GM23338 (cell line): ENCODE results near the gene GAGE13. TPM values are rescaled to one million over a fixed set of nuclear protein-coding genes. Genes with fewer than 3 reads are reported as not detected.
"Not testable (repeated sequence)": the region's sequence is repeated elsewhere in the genome, so short reads cannot be mapped to it uniquely, and the experiment has no call there.

Experiments used
- ATAC-seq: fragments of 200-7000 bp; cut with Tn5 transposase; 3 replicates; pipeline ENCODE4 v1.9.1; 2020
- DNase-seq: peaks from one replicate; pipeline ENCODE4 v3.0.0-alpha.2; 2015; ENCODE audit warnings: low spot score
- H2AFZ ChIP-seq: fragments of 200-600 bp; sonication (generic); 2 replicates; pipeline ENCODE4 v1.8.0; 2016; ENCODE audit warnings: antibody characterized with exemption, mild to moderate bottlenecking, moderate library complexity
- H3F3A ChIP-seq: fragments of 200-600 bp; sonication (generic); replicated peaks from 2 replicates; pipeline ENCODE4 v1.8.0; 2017; ENCODE audit warnings: antibody characterized with exemption, mixed run types, low read depth
- H3K27ac ChIP-seq: fragments of 200-600 bp; sonication (generic); 2 replicates; pipeline ENCODE4 v1.6.1; 2016; ENCODE audit warnings: low read depth
- H3K27me3 ChIP-seq: fragments of 200-600 bp; sonication (generic); 2 replicates; pipeline ENCODE4 v1.8.0; 2016; ENCODE audit warnings: mild to moderate bottlenecking, mixed run types, moderate library complexity; ENCODE audit not compliant: insufficient read depth
- H3K36me3 ChIP-seq: fragments of 200-600 bp; sonication (generic); 2 replicates; pipeline ENCODE4 v1.8.0; 2016; ENCODE audit warnings: mild to moderate bottlenecking; ENCODE audit not compliant: insufficient read depth
- H3K4me1 ChIP-seq: fragments of 200-600 bp; sonication (generic); 2 replicates; pipeline ENCODE4 v1.8.0; 2016; ENCODE audit warnings: mild to moderate bottlenecking, moderate library complexity; ENCODE audit not compliant: insufficient read depth
- H3K4me2 ChIP-seq: fragments of 200-600 bp; sonication (generic); 2 replicates; pipeline ENCODE4 v1.7.1; 2017; ENCODE audit warnings: mixed run types
- H3K4me3 ChIP-seq: fragments of 200-600 bp; sonication (generic); 2 replicates; pipeline ENCODE4 v1.6.1; 2016; ENCODE audit warnings: mixed run types
- H3K79me2 ChIP-seq: fragments of 200-600 bp; sonication (generic); replicated peaks from 2 replicates; pipeline ENCODE4 v1.8.0; 2017; ENCODE audit warnings: mild to moderate bottlenecking; ENCODE audit not compliant: insufficient read depth
- H3K9me2 ChIP-seq: fragments of 200-600 bp; sonication (generic); 2 replicates; pipeline ENCODE4 v1.8.0; 2017; ENCODE audit not compliant: insufficient read depth
- H4K20me1 ChIP-seq: fragments of 200-600 bp; sonication (generic); replicated peaks from 2 replicates; pipeline ENCODE4 v1.8.0; 2017; ENCODE audit warnings: mild to moderate bottlenecking; ENCODE audit not compliant: insufficient read depth
- H3K27ac Mint-ChIP-seq: 2 replicates; pipeline ENCODE4 v1.8.0; 2020; ENCODE audit warnings: inconsistent platforms, mild to moderate bottlenecking, moderate library complexity, mixed read lengths
- H3K27me3 Mint-ChIP-seq: 3 replicates; pipeline ENCODE4 v1.8.0; 2022; ENCODE audit warnings: low read depth, mild to moderate bottlenecking, moderate library complexity, mixed read lengths, inconsistent platforms; ENCODE audit not compliant: insufficient read depth, poor library complexity
- H3K36me3 Mint-ChIP-seq: 3 replicates; pipeline ENCODE4 v1.8.0; 2021; ENCODE audit warnings: low read depth, mild to moderate bottlenecking, inconsistent platforms, moderate library complexity, mixed read lengths
- H3K4me1 Mint-ChIP-seq: 3 replicates; pipeline ENCODE4 v1.8.0; 2020; ENCODE audit warnings: mild to moderate bottlenecking, inconsistent platforms, mixed read lengths
- H3K4me3 Mint-ChIP-seq: 3 replicates; pipeline ENCODE4 v1.8.0; 2021; ENCODE audit warnings: moderate library complexity, mild to moderate bottlenecking, inconsistent platforms, mixed read lengths
- H3K9me3 Mint-ChIP-seq: 3 replicates; pipeline ENCODE4 v1.8.0; 2020; ENCODE audit warnings: moderate library complexity, mild to moderate bottlenecking, inconsistent platforms, mixed read lengths
- CREB1 ChIP-seq: fragments of 250-450 bp; sonication (Bioruptor Pico); IDR thresholded peaks from 2 replicates; pipeline ENCODE4 v1.5.0; 2020; ENCODE audit warnings: low read depth, mild to moderate bottlenecking, moderate library complexity
- EZH2 ChIP-seq: fragments of 200-600 bp; sonication (generic); IDR thresholded peaks from one replicate; pipeline ENCODE4 v1.8.0; 2017; ENCODE audit warnings: antibody characterized with exemption, mild to moderate bottlenecking, low read depth; ENCODE audit not compliant: unreplicated experiment
- EZH2phosphoT487 ChIP-seq: fragments of 200-600 bp; sonication (generic); IDR thresholded peaks from one replicate; pipeline ENCODE4 v1.8.1; 2018; ENCODE audit warnings: antibody characterized with exemption; ENCODE audit not compliant: unreplicated experiment
- JUNB ChIP-seq: IDR thresholded peaks from one replicate; pipeline ENCODE4 v1.6.1; 2016; ENCODE audit warnings: antibody characterized with exemption; ENCODE audit not compliant: unreplicated experiment
- NANOG ChIP-seq: IDR thresholded peaks from 2 replicates; pipeline ENCODE4 v1.6.1; 2016; ENCODE audit warnings: antibody characterized with exemption, borderline replicate concordance
- STAT1 ChIP-seq: IDR thresholded peaks from one replicate; pipeline ENCODE4 v1.6.1; 2016; ENCODE audit warnings: antibody characterized with exemption; ENCODE audit not compliant: unreplicated experiment
- ZNF114 ChIP-seq: fragments of 250-450 bp; sonication (Bioruptor Pico); IDR thresholded peaks from 2 replicates; pipeline ENCODE4 v1.5.0; 2020; ENCODE audit warnings: mild to moderate bottlenecking, moderate library complexity
- ZNF331 ChIP-seq: fragments of 250-450 bp; sonication (Bioruptor Pico); IDR thresholded peaks from 2 replicates; pipeline ENCODE4 v1.5.0; 2020; ENCODE audit warnings: low read depth, mild to moderate bottlenecking, moderate library complexity
- polyA plus RNA-seq: library from polyadenylated mRNA; unstranded; fragments of >200 nt; fragmentation: Nextera tagmentation; extraction: Ambion mirVana; gene quantifications from 2 replicates; pipeline ENCODE4 v1.2.1, GENCODE V29; 2016
- total RNA-seq: library from RNA; depleted of rRNA; stranded (reverse); fragments of >200 nt; shearing (Covaris generic); gene quantifications from 2 replicates; pipeline ENCODE4 v1.2.3, GENCODE V29; 2014
- TF ChIP-seq, protein P1 (sequence below): IDR thresholded peaks from one replicate; pipeline ENCODE4 v1.6.1; 2018; ENCODE audit warnings: antibody characterized with exemption; ENCODE audit not compliant: unreplicated experiment
- TF ChIP-seq, protein P2 (sequence below): IDR thresholded peaks from 2 replicates; pipeline ENCODE4 v1.6.1; 2016; ENCODE audit warnings: antibody characterized with exemption

GAGE13 gene
- total and polyA plus RNA-seq, 2 experiments from 2014 or later = not detected

DNA sequence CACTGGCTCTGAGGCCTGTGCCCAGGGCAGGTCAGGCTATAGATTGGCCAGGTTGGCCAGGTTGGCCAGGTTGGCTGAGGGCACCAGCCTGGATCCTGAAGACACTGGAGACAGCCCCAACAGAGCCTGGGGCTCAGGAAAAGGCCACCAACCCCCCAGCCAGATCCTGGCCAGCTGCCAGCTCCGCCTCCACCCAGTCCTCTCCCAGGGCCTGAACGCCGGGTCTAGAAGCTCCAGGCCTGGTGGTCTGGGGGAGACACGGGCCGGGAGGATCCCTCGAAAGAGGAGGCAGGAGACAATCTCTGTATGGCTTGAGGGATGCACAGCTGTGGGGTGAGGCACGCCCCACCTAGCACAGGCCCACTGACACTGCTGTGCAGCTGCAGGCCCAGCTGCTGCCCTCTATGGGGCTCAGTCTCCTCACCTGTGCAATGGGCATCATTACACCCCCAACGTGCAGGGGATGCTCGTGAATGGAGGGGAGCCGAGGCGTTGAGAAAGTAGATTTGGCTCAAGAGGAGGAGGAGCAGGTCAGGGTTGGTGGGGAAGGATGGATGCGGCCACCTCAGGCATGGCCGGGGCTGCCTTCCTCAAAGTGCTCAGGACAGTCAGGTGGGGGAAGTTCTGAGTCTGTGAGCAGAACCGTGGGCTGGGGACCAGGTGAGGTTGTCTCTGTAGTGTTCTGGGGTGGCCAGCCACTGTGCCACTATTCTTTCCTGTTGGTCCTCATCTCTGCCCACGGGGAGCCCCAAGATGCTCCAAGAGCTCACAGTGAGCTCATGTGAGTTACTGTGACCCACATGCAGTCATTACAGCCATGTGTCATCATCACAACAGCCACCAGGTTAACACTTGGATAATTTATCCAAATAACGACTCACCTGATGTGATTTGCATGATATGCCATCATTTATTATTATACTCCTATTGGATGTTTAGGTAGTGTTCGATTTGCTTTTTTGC, 38.7 kb upstream of the GAGE13 start (continued):
- TF ChIP-seq, protein P1, sequence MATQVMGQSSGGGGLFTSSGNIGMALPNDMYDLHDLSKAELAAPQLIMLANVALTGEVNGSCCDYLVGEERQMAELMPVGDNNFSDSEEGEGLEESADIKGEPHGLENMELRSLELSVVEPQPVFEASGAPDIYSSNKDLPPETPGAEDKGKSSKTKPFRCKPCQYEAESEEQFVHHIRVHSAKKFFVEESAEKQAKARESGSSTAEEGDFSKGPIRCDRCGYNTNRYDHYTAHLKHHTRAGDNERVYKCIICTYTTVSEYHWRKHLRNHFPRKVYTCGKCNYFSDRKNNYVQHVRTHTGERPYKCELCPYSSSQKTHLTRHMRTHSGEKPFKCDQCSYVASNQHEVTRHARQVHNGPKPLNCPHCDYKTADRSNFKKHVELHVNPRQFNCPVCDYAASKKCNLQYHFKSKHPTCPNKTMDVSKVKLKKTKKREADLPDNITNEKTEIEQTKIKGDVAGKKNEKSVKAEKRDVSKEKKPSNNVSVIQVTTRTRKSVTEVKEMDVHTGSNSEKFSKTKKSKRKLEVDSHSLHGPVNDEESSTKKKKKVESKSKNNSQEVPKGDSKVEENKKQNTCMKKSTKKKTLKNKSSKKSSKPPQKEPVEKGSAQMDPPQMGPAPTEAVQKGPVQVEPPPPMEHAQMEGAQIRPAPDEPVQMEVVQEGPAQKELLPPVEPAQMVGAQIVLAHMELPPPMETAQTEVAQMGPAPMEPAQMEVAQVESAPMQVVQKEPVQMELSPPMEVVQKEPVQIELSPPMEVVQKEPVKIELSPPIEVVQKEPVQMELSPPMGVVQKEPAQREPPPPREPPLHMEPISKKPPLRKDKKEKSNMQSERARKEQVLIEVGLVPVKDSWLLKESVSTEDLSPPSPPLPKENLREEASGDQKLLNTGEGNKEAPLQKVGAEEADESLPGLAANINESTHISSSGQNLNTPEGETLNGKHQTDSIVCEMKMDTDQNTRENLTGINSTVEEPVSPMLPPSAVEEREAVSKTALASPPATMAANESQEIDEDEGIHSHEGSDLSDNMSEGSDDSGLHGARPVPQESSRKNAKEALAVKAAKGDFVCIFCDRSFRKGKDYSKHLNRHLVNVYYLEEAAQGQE = no peak
- no peak for TF ChIP-seq STAT1
- no peak for TF ChIP-seq ZNF114

DNA sequence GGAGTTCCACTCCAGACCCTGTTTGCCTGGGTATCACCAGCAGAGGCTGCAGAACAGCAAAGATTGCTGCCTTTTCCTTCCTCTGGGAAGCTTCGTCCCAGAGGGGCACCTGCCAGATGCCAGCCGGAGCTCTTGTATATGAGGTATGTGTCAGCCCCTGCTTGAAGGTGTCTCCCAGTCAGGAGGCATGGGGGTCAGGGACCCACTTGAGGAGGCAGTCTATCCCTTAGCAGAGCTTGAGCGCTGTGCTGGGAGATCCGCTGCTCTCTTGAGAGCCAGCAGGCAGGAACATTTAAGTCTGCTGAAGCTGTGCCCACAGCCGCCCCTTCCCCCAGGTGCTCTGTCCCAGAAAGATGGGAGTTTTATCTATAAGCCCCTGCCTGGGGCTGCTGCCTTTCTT, 32.1 kb upstream of the GAGE13 start:
- H3K79me2 ChIP-seq, H4K20me1 ChIP-seq, H3K36me3 ChIP-seq, H3K27me3 Mint-ChIP-seq, H3K4me1 Mint-ChIP-seq, H3K27ac Mint-ChIP-seq, H3F3A ChIP-seq, H3K4me2 ChIP-seq, H3K4me3 ChIP-seq, H3K4me1 ChIP-seq, H3K9me2 ChIP-seq, H3K4me3 Mint-ChIP-seq, H2AFZ ChIP-seq, H3K9me3 Mint-ChIP-seq, ATAC-seq, DNase-seq, H3K36me3 Mint-ChIP-seq, H3K27me3 ChIP-seq, H3K27ac ChIP-seq: not testable (repeated sequence)

DNA sequence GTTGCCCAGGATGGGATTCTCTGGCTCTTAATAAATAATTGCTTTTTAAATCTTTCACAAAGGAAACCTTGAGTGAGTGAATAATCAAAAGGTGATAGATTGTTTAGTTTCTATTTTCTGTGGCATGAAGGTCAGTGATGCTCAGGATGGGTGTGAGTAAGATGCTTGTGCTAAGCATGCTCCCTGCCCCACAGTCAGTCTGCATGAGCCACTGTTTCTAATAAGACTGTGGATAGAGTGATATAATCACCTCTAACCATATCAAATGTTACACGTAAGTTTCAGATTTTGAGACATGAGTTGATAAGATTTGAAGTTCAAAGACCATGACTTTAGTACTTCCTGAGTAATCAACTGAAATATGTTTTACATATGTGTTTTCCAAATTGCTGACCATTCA, 30.7 kb upstream of the GAGE13 start:
- H3K4me3 Mint-ChIP-seq = no peak overlapping the region
- H3K4me2 ChIP-seq = no peak overlapping the region
- DNase-seq (no peak), ATAC-seq (no peak)
- H3K27me3 Mint-ChIP-seq = peaks cover 5% of the 10 kb centered on the region
- no peaks in the 10 kb centered on the region for H4K20me1 ChIP-seq
- H3K36me3 Mint-ChIP-seq = no peaks in the 10 kb centered on the region
- H3K4me1 ChIP-seq = no peaks in the 10 kb centered on the region
- no peaks in the 10 kb centered on the region for H3K27me3 ChIP-seq
- H3K79me2 ChIP-seq = no peaks in the 10 kb centered on the region
- H2AFZ ChIP-seq = no peak overlapping the region
- H3K4me1 Mint-ChIP-seq = peaks cover 9% of the 10 kb centered on the region; the same call in 1 of the 3 replicates
- no peaks in the 10 kb centered on the region for H3F3A ChIP-seq
- no peak overlapping the region for H3K27ac ChIP-seq
- no peaks in the 10 kb centered on the region for H3K9me2 ChIP-seq
- H3K9me3 Mint-ChIP-seq = no peaks in the 10 kb centered on the region
- no peaks in the 10 kb centered on the region for H3K36me3 ChIP-seq
- no peak overlapping the region for H3K27ac Mint-ChIP-seq
- no peak overlapping the region for H3K4me3 ChIP-seq
- TF ChIP-seq, protein P2, sequence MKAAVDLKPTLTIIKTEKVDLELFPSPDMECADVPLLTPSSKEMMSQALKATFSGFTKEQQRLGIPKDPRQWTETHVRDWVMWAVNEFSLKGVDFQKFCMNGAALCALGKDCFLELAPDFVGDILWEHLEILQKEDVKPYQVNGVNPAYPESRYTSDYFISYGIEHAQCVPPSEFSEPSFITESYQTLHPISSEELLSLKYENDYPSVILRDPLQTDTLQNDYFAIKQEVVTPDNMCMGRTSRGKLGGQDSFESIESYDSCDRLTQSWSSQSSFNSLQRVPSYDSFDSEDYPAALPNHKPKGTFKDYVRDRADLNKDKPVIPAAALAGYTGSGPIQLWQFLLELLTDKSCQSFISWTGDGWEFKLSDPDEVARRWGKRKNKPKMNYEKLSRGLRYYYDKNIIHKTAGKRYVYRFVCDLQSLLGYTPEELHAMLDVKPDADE = no peak
- TF ChIP-seq NANOG = no peak
- TF ChIP-seq ZNF331 (CRISPR knock-in tag) = no peak
- TF ChIP-seq ZNF114 = no peak
- no peak for TF ChIP-seq STAT1
- no peak for TF ChIP-seq EZH2phosphoT487
- TF ChIP-seq CREB1 (CRISPR knock-in tag) = no peak
- no peak for TF ChIP-seq EZH2
- no peak for TF ChIP-seq JUNB
